ENCODE data around the gene NINJ1.

NINJ1 gene

DNA sequence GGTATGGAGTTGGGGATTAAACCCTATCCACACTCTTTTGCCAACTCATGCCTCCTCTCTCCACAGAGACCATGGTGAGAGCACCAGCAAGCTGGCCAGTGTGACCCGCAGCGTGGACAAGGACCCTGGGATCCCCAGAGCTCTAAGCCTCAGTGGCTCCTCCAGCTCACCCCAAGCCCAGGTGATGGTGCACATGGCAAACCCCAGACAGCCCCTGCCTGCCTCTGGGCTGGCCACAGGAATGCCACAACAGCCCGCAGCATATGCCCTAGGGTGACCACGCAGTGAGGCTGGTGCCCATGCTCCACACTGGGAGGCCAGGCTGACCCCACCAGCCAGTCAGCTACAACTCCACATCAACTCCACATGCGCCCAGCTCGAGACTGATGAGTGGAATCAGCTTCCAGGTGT is 49.6 kb downstream of the NINJ1 start:
- TF ChIP-seq, protein P1, sequence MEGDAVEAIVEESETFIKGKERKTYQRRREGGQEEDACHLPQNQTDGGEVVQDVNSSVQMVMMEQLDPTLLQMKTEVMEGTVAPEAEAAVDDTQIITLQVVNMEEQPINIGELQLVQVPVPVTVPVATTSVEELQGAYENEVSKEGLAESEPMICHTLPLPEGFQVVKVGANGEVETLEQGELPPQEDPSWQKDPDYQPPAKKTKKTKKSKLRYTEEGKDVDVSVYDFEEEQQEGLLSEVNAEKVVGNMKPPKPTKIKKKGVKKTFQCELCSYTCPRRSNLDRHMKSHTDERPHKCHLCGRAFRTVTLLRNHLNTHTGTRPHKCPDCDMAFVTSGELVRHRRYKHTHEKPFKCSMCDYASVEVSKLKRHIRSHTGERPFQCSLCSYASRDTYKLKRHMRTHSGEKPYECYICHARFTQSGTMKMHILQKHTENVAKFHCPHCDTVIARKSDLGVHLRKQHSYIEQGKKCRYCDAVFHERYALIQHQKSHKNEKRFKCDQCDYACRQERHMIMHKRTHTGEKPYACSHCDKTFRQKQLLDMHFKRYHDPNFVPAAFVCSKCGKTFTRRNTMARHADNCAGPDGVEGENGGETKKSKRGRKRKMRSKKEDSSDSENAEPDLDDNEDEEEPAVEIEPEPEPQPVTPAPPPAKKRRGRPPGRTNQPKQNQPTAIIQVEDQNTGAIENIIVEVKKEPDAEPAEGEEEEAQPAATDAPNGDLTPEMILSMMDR (IDR thresholded peaks at IDR 0.05; ENCODE audit: insufficient read depth, low read depth, low read length, missing control alignments) = no peak
- DNase-seq (ENCODE audit: low read depth) = no peak
- no peak overlapping the region for H3K4me3 ChIP-seq (ENCODE audit: low read length)

DNA sequence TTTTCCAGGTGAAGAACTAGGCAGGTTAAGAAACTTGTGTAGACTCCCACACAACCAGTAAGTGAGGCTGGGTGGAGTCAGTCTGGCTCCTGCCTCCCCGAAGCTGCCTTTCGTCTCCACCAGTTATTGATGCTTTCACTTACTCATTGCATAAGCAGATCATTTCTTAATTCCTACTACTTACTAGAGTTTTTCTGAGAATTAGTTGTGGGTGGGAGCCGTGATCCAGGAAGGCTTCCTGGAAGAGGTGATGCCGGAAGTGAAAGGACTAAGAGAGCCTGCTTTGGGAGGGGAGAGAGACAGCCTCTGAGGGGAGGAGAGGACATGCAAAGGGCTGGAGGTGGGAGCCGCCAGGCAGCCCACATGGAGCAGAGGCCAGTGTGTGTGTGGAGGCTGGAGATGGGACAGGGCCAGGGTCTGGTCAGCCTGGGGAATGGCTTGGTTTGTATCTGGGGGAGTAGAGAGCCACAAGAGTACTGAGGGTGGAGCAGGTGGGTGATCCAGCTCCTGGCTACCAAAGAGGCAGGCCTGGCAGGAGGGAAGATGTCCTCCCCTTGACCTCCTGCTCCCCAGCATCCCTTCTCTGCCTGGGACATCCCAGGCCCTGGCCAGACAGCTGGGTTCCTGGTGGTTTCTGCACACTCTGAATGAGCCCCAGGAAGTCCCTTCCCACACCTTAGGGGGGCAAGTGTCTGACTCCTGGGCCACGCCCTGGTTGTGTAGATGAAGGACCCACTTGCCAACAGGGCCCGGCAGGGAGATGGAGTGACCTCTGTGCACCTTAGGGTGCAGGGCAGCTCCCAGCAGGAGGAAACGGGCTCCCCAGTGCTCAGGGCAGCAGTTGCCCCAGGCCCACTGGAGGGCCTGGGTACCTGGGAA is 50.2 kb downstream of the NINJ1 start:
- H3K4me3 ChIP-seq (ENCODE audit: low read length) = no peak overlapping the region
- DNase-seq (ENCODE audit: low read depth) = no peak

DNA sequence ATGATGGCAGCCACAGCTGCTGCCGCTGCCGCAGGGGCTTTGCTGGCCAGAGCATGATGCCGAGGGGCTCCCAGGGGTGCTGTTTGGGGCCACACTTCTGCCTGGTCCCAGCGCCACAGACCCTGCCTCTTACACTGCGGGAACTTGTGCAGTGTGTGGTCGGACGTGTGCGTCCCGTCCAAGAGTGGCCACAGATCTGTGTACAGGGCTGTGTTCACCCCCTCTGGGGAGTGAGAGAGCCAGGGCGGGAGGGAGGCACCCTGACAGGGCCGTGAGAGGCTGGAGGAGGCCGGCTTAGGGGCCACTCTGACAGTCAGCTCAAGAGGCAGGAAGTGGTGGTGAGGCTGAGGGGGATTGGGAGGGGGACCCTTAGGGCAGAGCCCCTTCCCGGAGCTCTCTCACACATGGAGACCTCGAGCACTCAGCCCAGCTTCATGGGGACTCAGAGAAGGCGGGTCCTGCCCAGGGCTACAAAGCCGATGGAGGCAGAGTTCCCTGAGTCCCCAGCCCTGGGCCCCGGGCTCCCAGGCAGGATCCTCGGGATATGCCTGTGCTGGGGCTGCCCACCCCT is 51.1 kb downstream of the NINJ1 start:
- H3K4me3 ChIP-seq (ENCODE audit: low read length) = no peak overlapping the region
- DNase-seq (ENCODE audit: low read depth) = no peak
- TF ChIP-seq, protein P1 (IDR thresholded peaks at IDR 0.05; ENCODE audit: insufficient read depth, low read depth, low read length, missing control alignments) = no peak

More for the DNA sequence above, 50.2 kb downstream of the NINJ1 start:
- TF ChIP-seq, protein P1 (IDR thresholded peaks at IDR 0.05; ENCODE audit: insufficient read depth, low read depth, low read length, missing control alignments) = no peak

DNA sequence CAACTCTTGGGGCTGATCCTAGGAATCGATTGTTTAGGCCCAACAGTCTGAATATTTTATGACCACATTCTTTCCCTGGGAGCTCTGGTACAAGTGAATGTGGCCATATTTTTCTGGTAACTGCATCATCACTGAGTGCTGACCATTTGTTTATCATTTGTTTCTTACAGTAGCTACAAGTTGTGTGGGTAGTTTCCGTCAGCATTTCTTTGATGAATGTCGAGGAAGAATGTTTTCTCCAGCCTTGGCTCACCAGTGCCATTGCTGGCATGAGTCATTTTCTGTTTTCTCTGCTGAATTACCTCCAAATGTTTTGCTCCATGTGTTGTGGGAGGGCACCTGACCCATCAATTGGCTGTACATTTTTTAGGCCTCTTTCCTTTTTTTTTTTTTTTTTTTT is 52.1 kb downstream of the NINJ1 start:
- DNase-seq (ENCODE audit: low read depth) = no peak
- TF ChIP-seq, protein P1 (IDR thresholded peaks at IDR 0.05; ENCODE audit: insufficient read depth, low read depth, low read length, missing control alignments) = no peak
- H3K4me3 ChIP-seq (ENCODE audit: low read length) = no peak overlapping the region

DNA sequence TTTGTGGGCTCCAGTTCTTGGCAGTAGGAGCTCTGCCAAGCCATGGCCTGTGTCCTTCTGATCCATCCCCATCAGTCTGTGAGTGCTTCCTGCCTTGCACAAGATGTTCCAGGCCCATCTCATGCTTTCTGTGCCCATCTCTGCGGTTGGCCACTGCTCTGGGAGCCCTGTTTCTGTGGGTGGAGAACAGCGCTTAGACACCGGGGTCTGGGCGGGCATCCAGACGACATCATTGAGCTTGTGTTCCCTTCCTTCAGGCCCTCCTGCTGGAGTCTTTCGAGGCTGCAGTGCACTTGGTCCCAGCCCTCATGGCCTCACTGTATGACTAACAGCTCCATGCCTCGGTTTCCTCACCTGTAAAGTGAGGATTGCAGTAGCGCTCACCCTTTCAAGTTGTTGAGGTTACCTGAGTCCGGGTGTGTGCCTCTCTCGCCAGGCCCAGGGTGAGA is 52.9 kb downstream of the NINJ1 start:
- DNase-seq (ENCODE audit: low read depth) = no peak

DNA sequence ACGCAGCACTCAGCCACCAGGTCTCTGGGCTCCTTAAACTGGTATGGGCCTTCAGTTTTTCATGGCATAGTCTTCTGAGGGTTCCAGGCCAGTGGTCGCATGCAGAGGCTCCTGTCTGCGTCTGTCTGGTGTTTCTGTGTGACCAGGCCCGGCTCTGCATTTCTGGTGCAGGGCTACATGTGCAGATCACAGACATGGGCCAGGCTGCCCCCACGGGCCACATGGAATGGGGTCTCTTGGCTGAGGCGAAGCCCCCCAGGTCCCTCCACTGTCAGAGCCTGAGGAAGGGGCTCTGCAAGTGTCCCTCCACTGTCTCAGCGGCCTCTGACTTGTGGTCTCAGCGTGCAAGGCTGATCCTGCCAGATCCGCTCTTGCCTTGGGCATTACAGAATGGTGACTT is 53.6 kb downstream of the NINJ1 start:
- H3K4me3 ChIP-seq (ENCODE audit: low read length) = no peak overlapping the region
- DNase-seq (ENCODE audit: low read depth) = no peak
- TF ChIP-seq, protein P1 (IDR thresholded peaks at IDR 0.05; ENCODE audit: insufficient read depth, low read depth, low read length, missing control alignments) = no peak

More for the DNA sequence above, 52.9 kb downstream of the NINJ1 start:
- TF ChIP-seq, protein P1 (IDR thresholded peaks at IDR 0.05; ENCODE audit: insufficient read depth, low read depth, low read length, missing control alignments) = no peak
- no peak overlapping the region for H3K4me3 ChIP-seq (ENCODE audit: low read length)
